GM19351 (cell line): ENCODE measurements around the gene STAT5B.
"Not testable (repeated sequence)": the region's sequence is repeated elsewhere in the genome, so short reads cannot be mapped to it uniquely, and the experiment has no call there.

ENCODE experiments used
- ATAC-seq: cut with Tn5 transposase; IDR thresholded peaks from one replicate; pipeline ENCODE4 v1.9.1; 2021; ENCODE audit warnings: mild to moderate bottlenecking, moderate library complexity; ENCODE audit not compliant: unreplicated experiment

STAT5B gene

GRCh38 chr17:42241871-42242270 lies 34.3 kb downstream of the STAT5B start:
- no peak for ATAC-seq

- ATAC-seq: not testable (repeated sequence)
These were observed 35.3 kb downstream of the STAT5B start for GRCh38 chr17:42240863-42241262.

GRCh38 chr17:42240201-42240600 lies 36.0 kb downstream of the STAT5B start:
- ATAC-seq: no peak

GRCh38 chr17:42239576-42239975 lies 36.6 kb downstream of the STAT5B start:
- ATAC-seq: not testable (repeated sequence)

- no peak for ATAC-seq
These were observed 39.4 kb downstream of the STAT5B start for GRCh38 chr17:42236760-42237159.

GRCh38 chr17:42233994-42234393 lies 42.2 kb downstream of the STAT5B start:
- no peak for ATAC-seq

GRCh38 chr17:42233156-42233555 lies 43.0 kb downstream of the STAT5B start:
- ATAC-seq: no peak

- ATAC-seq: no peak
These were observed 46.0 kb downstream of the STAT5B start for GRCh38 chr17:42230225-42230624.

- no peak for ATAC-seq
These were observed 48.1 kb downstream of the STAT5B start for GRCh38 chr17:42227849-42228700.

GRCh38 chr17:42225646-42226045 lies 50.5 kb downstream of the STAT5B start:
- ATAC-seq: no peak

GRCh38 chr17:42224651-42225050 lies 51.5 kb downstream of the STAT5B start:
- no peak for ATAC-seq

GRCh38 chr17:42221886-42222745 lies 54.1 kb downstream of the STAT5B start:
- ATAC-seq: no peak

- not testable (repeated sequence) for ATAC-seq
These were observed 56.9 kb downstream of the STAT5B start for GRCh38 chr17:42219280-42219679.

GRCh38 chr17:42214156-42214555 lies 62.0 kb downstream of the STAT5B start:
- ATAC-seq: no peak

GRCh38 chr17:42212382-42212781 lies 63.8 kb downstream of the STAT5B start:
- ATAC-seq: no peak

- ATAC-seq: not testable (repeated sequence)
These were observed 64.3 kb downstream of the STAT5B start for GRCh38 chr17:42211921-42212341.

GRCh38 chr17:42210046-42210445 lies 66.1 kb downstream of the STAT5B start:
- ATAC-seq: no peak

GRCh38 chr17:42206153-42206612 lies 70.0 kb downstream of the STAT5B start:
- ATAC-seq: not testable (repeated sequence)

- no peak for ATAC-seq
These were observed 72.8 kb downstream of the STAT5B start for GRCh38 chr17:42203354-42203753.

- no peak for ATAC-seq
These were observed 73.5 kb downstream of the STAT5B start for GRCh38 chr17:42202696-42203095.

GRCh38 chr17:42202159-42202558 lies 74.0 kb downstream of the STAT5B start:
- ATAC-seq: no peak

GRCh38 chr17:42201458-42201772 lies 74.8 kb downstream of the STAT5B start:
- no peak for ATAC-seq
